ENCODE data around the gene SLC9A4.
"Not testable (repeated sequence)": the region's sequence is repeated elsewhere in the genome, so short reads cannot be mapped to it uniquely, and the experiment has no call there.

Gene SLC9A4

GRCh38 chr2:102550151-102550550, 77.1 kb downstream of the SLC9A4 start:
- DNase-seq (ENCODE audit: low read depth): no peak

DNA sequence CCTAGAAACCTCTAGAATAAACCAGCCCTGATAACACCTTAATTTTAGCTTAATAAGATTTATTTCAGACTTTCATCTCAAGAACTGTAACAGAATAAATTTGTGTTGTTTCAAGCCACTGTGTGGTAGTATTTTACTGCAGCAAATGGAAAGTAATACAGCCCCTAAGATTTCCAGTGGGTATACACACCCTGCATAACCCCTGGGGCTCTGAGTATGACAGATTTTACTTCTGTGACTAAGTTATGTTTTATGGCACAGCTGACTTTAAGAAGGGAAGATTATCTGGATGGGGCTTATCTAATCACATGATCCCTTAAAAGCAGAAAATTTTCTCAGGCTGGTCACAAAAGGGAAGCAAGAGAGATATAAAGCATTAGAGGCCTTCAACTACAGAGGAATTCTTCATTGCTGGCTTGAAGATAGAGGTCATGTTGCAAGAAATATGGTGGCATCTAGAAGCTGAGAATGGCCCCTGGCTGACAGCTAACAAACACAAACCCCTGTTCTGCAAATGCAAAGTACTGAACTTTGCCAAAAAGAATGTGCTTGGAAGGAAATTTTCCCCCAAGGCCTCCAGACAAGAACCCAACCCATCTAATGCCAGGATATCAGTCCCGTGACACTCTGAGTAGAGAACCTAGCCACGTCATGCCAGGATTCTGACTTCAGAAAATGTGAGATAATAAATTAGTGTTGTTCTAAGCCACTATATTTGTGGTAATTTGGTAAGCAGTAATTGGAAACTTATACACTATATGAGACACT, 78.5 kb downstream of the SLC9A4 start:
- no peak for DNase-seq (ENCODE audit: low read depth)

DNA sequence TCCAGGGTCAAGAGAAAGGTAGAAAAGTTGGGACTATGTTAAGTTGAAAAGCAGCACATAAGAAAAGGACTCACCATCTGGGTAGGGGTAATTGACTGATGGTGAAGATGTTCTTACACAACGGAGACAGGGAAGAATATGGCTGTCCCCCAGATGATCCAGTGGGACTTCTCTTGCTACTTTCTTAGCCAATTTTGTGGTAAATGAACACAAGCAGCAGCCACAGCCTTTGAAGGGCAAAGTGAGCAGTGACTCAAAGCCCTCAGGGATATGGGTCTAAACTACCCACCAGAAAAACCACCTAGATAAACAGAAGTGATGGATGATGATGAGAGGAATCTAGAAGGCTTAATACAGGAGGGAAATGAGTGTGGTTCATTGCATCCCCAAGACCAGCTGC, 80.6 kb downstream of the SLC9A4 start:
- no peak for DNase-seq (ENCODE audit: low read depth)

DNA sequence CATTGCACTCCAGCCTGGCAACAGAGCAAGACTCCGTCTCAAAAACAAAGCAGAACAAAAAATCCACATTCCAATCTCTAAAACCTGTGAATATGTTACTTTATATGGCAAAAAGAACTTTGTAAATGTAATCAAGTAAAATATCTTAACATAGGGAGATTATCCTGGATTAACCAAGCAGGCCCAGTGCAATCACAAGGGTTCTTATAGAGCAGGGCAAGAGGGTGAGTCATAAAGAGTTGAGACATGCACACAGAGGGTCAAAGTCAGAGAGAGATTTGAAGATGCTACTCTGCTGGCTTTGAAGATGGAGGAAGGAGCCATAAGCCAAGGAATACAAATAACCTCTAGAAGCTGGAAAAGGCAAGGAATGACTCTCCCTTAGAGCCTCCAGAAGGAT, 85.4 kb downstream of the SLC9A4 start:
- DNase-seq (ENCODE audit: low read depth): no peak

DNA sequence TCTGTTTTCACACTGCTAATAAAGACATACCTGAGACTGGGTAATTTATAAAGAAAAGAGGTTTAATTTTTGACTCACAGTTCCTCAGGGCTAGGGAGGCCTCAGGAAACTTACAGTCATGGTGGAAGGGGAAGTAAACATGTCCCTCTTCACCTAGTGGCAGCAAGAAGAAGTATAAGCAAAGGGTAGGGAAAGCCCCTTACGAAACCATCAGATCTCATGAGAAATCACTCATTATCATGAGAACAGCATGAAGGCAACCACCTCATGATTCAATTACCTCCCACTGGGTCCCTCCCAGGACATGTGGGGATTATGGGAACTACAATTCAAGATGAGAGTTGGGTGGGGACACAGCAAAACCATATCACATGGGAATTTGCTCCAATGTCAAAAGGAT, 89.5 kb downstream of the SLC9A4 start:
- DNase-seq (ENCODE audit: low read depth): not testable (repeated sequence)

DNA sequence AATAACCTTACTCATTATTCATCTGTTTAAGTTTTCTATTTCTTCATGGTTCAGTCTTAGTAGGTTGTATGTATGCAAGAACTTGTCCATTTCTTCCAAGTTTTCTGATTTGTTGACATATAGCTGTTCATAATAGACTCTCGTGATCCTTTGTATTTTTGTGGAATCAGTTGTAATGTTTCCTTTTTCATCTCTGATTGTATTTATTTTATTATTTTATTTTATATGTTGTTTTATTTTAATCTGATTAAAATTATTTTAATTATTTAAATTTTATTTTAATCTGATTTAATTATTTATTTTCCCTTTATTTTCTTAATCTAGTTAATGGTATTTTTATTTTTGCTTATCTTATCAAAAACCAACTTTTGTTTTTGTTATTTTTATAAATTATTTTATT, 102.9 kb downstream of the SLC9A4 start:
- DNase-seq (ENCODE audit: low read depth): no peak

- DNase-seq (ENCODE audit: low read depth): no peak
Measured at GRCh38 chr2:102578376-102578775, 105.3 kb downstream of the SLC9A4 start.

- no peak for DNase-seq (ENCODE audit: low read depth)
Measured at GRCh38 chr2:102581911-102582310, 108.9 kb downstream of the SLC9A4 start.

GRCh38 chr2:102582845-102583244, 109.8 kb downstream of the SLC9A4 start:
- no peak for DNase-seq (ENCODE audit: low read depth)

All from CMK (cell line).